ENCODE results near the gene ZSCAN4.

The ZSCAN4 gene

GRCh38 chr19:57686727-57687126, 18.0 kb downstream of the ZSCAN4 start:
- Histone ChIP-seq H3K9ac (ENCODE audit: low read length) (no peak overlapping the region), H3K27me3 (ENCODE audit: insufficient read depth, low read length) (no peaks in the 10 kb centered on the region), H3K9me2 (ENCODE audit: low read depth, low read length) (no peaks in the 10 kb centered on the region), H4K20me1 (ENCODE audit: insufficient read depth, low read length) (no peaks in the 10 kb centered on the region), H3K9me3 (ENCODE audit: low read length) (peaks cover 73% of the 10 kb centered on the region), H3K4me2 (ENCODE audit: low read length) (no peak overlapping the region), H3K27ac (ENCODE audit: low read depth, low read length, poor library complexity, severe bottlenecking) (no peak overlapping the region), H2AFZ (ENCODE audit: low read length) (no peak overlapping the region), H3K36me3 (ENCODE audit: insufficient read depth, low read length) (peaks cover 86% of the 10 kb centered on the region), H3F3A (ENCODE audit: insufficient read depth, low read length) (no peaks in the 10 kb centered on the region), H3K4me3 (ENCODE audit: low read depth, low read length, poor library complexity, severe bottlenecking) (no peak overlapping the region), H3K79me2 (ENCODE audit: insufficient read depth, low read length) (peaks cover 34% of the 10 kb centered on the region), H3K4me1 (ENCODE audit: insufficient read depth, low read length, severe bottlenecking) (peaks cover 11% of the 10 kb centered on the region)
- TF ChIP-seq EZH2 (IDR thresholded peaks at IDR 0.05; ENCODE audit: borderline replicate concordance, low read length) (no peak), CTCF (IDR thresholded peaks at IDR 0.05; ENCODE audit: low read length) (no peak)

GRCh38 chr19:57687363-57688010, 18.8 kb downstream of the ZSCAN4 start:
- Histone ChIP-seq H3K9me3 (ENCODE audit: low read length) (peaks cover 73% of the 10 kb centered on the region), H4K20me1 (ENCODE audit: insufficient read depth, low read length) (no peaks in the 10 kb centered on the region), H3K9me2 (ENCODE audit: low read depth, low read length) (no peaks in the 10 kb centered on the region), H3K4me2 (ENCODE audit: low read length) (no peak overlapping the region), H3K9ac (ENCODE audit: low read length) (no peak overlapping the region), H3K79me2 (ENCODE audit: insufficient read depth, low read length) (peaks cover 29% of the 10 kb centered on the region), H2AFZ (ENCODE audit: low read length) (no peak overlapping the region), H3K4me3 (ENCODE audit: low read depth, low read length, poor library complexity, severe bottlenecking) (no peak overlapping the region), H3K36me3 (ENCODE audit: insufficient read depth, low read length) (peaks cover 87% of the 10 kb centered on the region), H3K27me3 (ENCODE audit: insufficient read depth, low read length) (no peaks in the 10 kb centered on the region), H3K4me1 (ENCODE audit: insufficient read depth, low read length, severe bottlenecking) (peaks cover 10% of the 10 kb centered on the region), H3K27ac (ENCODE audit: low read depth, low read length, poor library complexity, severe bottlenecking) (no peak overlapping the region), H3F3A (ENCODE audit: insufficient read depth, low read length) (no peaks in the 10 kb centered on the region)
- TF ChIP-seq CTCF (IDR thresholded peaks at IDR 0.05; ENCODE audit: low read length) = no peak
- TF ChIP-seq EZH2 (IDR thresholded peaks at IDR 0.05; ENCODE audit: borderline replicate concordance, low read length) = no peak

- H3K79me2 ChIP-seq (ENCODE audit: insufficient read depth, low read length) = peaks cover 22% of the 10 kb centered on the region
- no peak overlapping the region for H3K4me2 ChIP-seq (ENCODE audit: low read length)
- H4K20me1 ChIP-seq (ENCODE audit: insufficient read depth, low read length) = no peaks in the 10 kb centered on the region
- no peaks in the 10 kb centered on the region for H3K9me2 ChIP-seq (ENCODE audit: low read depth, low read length)
- H3K9ac ChIP-seq (ENCODE audit: low read length) = no peak overlapping the region
- no peak for TF ChIP-seq EZH2 (IDR thresholded peaks at IDR 0.05; ENCODE audit: borderline replicate concordance, low read length)
- no peak for TF ChIP-seq CTCF (IDR thresholded peaks at IDR 0.05; ENCODE audit: low read length)
- no peak overlapping the region for H2AFZ ChIP-seq (ENCODE audit: low read length)
- no peaks in the 10 kb centered on the region for H3F3A ChIP-seq (ENCODE audit: insufficient read depth, low read length)
- no peak overlapping the region for H3K4me3 ChIP-seq (ENCODE audit: low read depth, low read length, poor library complexity, severe bottlenecking)
- H3K27ac ChIP-seq (ENCODE audit: low read depth, low read length, poor library complexity, severe bottlenecking) = no peak overlapping the region
- peaks cover 85% of the 10 kb centered on the region for H3K36me3 ChIP-seq (ENCODE audit: insufficient read depth, low read length)
- H3K4me1 ChIP-seq (ENCODE audit: insufficient read depth, low read length, severe bottlenecking) = peaks cover 3% of the 10 kb centered on the region
- no peaks in the 10 kb centered on the region for H3K27me3 ChIP-seq (ENCODE audit: insufficient read depth, low read length)
- H3K9me3 ChIP-seq (ENCODE audit: low read length) = peaks cover 73% of the 10 kb centered on the region
Measured at GRCh38 chr19:57688011-57688763, 19.5 kb downstream of the ZSCAN4 start.
